Measurements from ENCODE around the gene KCTD4.
"Not testable (repeated sequence)": the region's sequence is repeated elsewhere in the genome, so short reads cannot be mapped to it uniquely, and the experiment has no call there.

KCTD4 gene

GRCh38 chr13:45215392-45216077 is 14.7 kb upstream of the KCTD4 start:
- no peak for DNase-seq

- no peak for DNase-seq
Measured at GRCh38 chr13:45209229-45209628, 8.4 kb upstream of the KCTD4 start.

GRCh38 chr13:45208132-45208531 is 7.3 kb upstream of the KCTD4 start:
- no peak for DNase-seq

- DNase-seq = no peak
Measured at GRCh38 chr13:45207319-45207718, 6.5 kb upstream of the KCTD4 start.

- no peak for DNase-seq
Measured at GRCh38 chr13:45206340-45206739, 5.5 kb upstream of the KCTD4 start.

GRCh38 chr13:45205124-45205523 is 4.3 kb upstream of the KCTD4 start:
- no peak for DNase-seq

GRCh38 chr13:45199711-45200110 is 1.1 kb downstream of the KCTD4 start:
- peak in 1 of 2 donors; percentile 26 for DNase-seq

- DNase-seq = no peak
Measured at GRCh38 chr13:45198924-45199323, 1.9 kb downstream of the KCTD4 start.

- DNase-seq = no peak
Measured at GRCh38 chr13:45198041-45198440, 2.8 kb downstream of the KCTD4 start.

- no peak for DNase-seq
Measured at GRCh38 chr13:45196622-45197021, 4.2 kb downstream of the KCTD4 start.

GRCh38 chr13:45196096-45196495 is 4.7 kb downstream of the KCTD4 start:
- no peak for DNase-seq

GRCh38 chr13:45195421-45195820 is 5.4 kb downstream of the KCTD4 start:
- no peak for DNase-seq

GRCh38 chr13:45194081-45194939 is 6.5 kb downstream of the KCTD4 start:
- DNase-seq = no peak

- DNase-seq = no peak
Measured at GRCh38 chr13:45191874-45192273, 9.0 kb downstream of the KCTD4 start.

GRCh38 chr13:45189511-45189910 is 11.3 kb downstream of the KCTD4 start:
- not testable (repeated sequence) for DNase-seq

GRCh38 chr13:45189077-45189476 is 11.8 kb downstream of the KCTD4 start:
- DNase-seq = not testable (repeated sequence)

- DNase-seq = no peak
Measured at GRCh38 chr13:45185286-45185685, 15.6 kb downstream of the KCTD4 start.

- DNase-seq = no peak
Measured at GRCh38 chr13:45184693-45185092, 16.2 kb downstream of the KCTD4 start.

GRCh38 chr13:45180713-45181601 is 19.9 kb downstream of the KCTD4 start:
- no peak for DNase-seq

- no peak for DNase-seq
Measured at GRCh38 chr13:45180303-45180702, 20.5 kb downstream of the KCTD4 start.

GRCh38 chr13:45179428-45179827 is 21.4 kb downstream of the KCTD4 start:
- no peak for DNase-seq

- no peak for DNase-seq
Measured at GRCh38 chr13:45178349-45179162, 22.3 kb downstream of the KCTD4 start.

All from bone marrow (tissue), 2 donors.